DMS53 (cell line): ENCODE results near the gene NANP.

ENCODE experiments used
- DNase-seq: peaks from one replicate; lab custom pipeline; 2025; lab: John Stamatoyannopoulos, UW

NANP gene

DNA sequence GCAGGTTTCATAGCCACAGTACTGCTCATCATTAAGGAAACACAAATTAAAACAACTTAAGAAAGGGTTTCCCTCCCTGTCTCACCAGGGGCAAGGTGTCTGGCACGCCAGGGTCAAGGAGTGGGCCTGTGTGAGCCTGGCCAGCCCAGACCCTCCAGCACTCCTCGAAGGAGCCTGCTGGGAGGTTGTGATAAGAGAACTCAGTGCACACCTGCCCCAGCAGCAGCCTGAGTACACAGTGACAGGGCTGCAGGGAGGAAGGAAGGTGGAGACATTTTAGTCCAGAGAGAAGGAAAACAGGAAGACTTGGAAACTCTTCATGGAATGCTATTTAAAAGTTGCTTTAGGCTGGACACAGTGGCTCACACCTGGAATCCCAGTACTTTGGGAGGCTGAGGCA is 52.6 kb downstream of the NANP start:
- DNase-seq, result peak; percentile 47

DNA sequence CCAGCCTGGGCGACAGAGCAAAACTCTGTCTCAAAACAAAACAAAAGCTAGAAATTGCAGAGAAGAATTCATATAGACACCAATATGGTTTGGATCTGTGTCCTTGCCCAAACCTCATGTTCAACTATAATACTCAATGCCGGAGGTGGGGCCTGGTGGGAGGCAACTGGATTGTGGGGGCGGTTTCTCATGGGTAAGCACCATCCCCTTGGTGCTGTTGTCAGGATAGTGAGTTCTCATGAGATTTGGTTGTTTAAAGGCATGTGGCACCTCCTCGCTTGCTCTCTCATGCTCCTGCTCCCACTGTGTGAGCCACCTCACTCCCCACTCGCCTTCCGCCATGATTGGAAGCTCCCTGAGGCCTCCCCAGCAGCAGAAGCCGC is 53.7 kb downstream of the NANP start:
- DNase-seq, result no peak

DNA sequence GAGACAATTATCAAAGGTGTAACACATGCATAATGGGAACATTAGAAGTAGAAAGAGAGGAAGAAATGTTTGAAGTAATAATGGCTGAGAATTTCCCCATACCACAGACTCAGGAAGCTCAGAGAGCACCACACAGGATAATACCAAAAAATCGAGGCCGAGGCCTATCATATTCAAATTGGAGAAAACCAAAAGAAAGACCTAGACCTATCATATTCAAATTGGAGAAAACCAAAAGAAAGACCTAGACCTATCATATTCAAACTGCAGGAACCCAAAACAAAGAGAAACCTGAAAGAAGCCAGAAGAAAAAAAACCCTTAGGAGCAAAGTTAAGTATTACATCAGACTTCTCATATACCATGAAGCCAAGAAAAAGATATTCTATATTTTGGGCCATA is 56.5 kb downstream of the NANP start:
- no peak for DNase-seq

GRCh38 chr20:25566821-25567220 is 57.0 kb downstream of the NANP start:
- no peak for DNase-seq

GRCh38 chr20:25565578-25566157 is 58.1 kb downstream of the NANP start:
- DNase-seq, result no peak

DNA sequence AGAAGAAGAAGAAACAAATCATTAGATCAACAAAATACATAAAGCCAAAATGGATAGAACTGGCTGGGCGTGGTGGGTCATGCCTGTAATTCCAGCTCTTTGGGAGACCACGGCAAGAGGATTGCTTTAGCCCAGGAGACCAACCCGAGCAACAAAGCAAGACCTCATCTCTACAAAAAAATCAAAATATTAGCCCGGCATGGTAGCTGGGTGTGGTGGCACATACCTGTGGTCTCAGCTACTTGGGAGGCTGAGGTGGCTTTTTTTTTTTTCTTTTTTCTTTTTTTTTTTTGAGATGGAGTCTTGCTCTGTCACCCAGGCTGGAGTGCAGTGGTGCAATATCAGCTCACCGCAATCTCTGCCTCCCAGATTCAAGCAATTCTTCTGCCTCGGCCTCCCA is 59.9 kb downstream of the NANP start:
- DNase-seq, result no peak

- no peak for DNase-seq
Observed at GRCh38 chr20:25563362-25563761, 60.5 kb downstream of the NANP start.
